Measurements from ENCODE around the gene PLA2G15.

PLA2G15 gene

GRCh38 chr16:68233085-68233834, 11.9 kb upstream of the PLA2G15 start:
- no peak for DNase-seq (ENCODE audit: low spot score)

GRCh38 chr16:68233835-68234187, 11.4 kb upstream of the PLA2G15 start:
- DNase-seq (ENCODE audit: low spot score), result no peak

- no peak for DNase-seq (ENCODE audit: low spot score)
These were observed 10.7 kb upstream of the PLA2G15 start for GRCh38 chr16:68234188-68235107.

GRCh38 chr16:68235108-68235886, 9.9 kb upstream of the PLA2G15 start:
- no peak for DNase-seq (ENCODE audit: low spot score)

GRCh38 chr16:68235887-68236136, 9.4 kb upstream of the PLA2G15 start, which contains the start of gene ESRP2:
Gene ESRP2, minus strand, starts transcription at chr16:68236127. Its CDS starts 82 bp downstream, at chr16:68236045.
- DNase-seq (ENCODE audit: low spot score), result no peak

DNA sequence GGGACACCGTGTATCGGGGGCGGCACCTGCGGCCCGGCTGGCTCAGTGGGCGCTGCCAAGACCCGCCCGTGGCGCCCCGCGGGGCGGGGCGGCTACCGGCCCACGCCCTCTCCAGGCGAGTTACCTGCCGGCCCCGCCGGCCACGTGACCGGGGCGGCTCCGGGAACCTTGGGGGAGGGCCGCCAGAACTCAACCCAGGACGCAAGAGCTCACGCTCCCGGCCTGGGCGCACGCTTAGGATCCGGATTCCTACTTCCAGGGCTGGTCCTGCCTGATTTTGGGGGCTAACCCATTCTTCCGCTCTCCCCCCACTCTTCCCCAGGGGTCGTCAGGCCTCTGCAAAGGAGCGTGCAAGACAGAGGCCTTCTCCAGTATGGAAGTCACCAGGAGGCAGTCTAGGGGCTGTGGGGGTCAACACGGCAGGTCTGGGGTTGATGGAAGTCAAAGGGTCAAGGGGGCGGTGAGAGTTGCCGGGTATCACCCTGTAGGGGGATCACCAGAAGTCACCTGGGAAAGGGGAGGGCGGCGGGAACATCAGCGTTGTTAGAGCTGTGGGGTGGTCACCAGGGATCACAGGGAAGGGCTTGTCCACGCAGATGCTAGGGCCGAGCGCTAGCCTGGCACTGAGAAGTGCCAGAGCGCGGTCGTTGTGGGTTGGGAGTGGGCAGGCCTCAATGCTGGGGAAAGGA, 8.9 kb upstream of the PLA2G15 start:
- peak; percentile 43 for DNase-seq (ENCODE audit: low spot score)

DNA sequence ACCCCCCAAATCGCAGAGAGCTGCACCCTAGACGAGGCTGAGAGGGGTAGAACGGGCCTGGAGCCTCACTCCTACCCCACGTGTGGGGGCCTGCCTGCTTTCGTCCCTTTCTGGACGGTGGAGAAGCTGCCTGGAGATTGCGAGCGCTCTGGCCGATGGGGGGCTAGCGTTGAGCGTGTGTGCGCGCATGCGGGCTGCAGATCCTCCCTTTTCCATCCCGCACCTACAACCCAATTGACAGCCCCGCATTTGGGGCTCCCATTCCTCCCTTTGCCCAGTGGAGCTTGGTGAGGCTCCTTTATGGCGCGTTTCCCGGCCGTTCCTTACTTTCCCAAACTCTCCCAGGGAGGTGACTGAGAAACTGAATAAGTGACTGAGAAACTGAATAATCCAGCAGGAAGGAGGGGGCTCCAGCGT, 8.3 kb upstream of the PLA2G15 start:
- no peak for DNase-seq (ENCODE audit: low spot score)

- DNase-seq (ENCODE audit: low spot score), result peak; percentile 90
These were observed 7.7 kb upstream of the PLA2G15 start for GRCh38 chr16:68237243-68238028.

- DNase-seq (ENCODE audit: low spot score), result no peak
These were observed 7.2 kb upstream of the PLA2G15 start for GRCh38 chr16:68238029-68238345.

DNA sequence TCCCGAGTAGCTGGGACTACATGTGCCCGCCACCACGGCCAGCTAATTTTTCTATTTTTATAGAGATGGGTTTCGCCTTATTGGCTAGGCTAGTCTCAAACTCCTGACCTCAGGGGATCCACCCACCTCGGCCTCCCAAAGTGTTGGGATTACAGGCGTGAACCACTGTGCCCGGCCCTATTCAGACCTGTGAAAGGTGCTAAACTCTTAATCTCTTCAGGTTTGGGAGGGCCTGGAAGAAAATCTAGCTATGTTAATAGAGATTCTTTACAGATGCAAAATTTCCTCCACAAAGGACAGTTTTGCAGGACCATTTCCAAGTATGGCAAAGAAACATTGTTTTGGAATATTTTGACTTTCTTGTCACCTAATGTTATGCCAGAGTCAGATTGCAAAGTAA, 3.1 kb upstream of the PLA2G15 start:
- no peak for DNase-seq (ENCODE audit: low spot score)

- DNase-seq (ENCODE audit: low spot score), result no peak
These were observed 2.0 kb upstream of the PLA2G15 start for GRCh38 chr16:68242926-68243858.

GRCh38 chr16:68244481-68244902, 681 bp upstream of the PLA2G15 start:
- no peak for DNase-seq (ENCODE audit: low spot score)

- DNase-seq (ENCODE audit: low spot score), result no peak
These were observed 948 bp downstream of the PLA2G15 start for GRCh38 chr16:68246121-68246520.

DNA sequence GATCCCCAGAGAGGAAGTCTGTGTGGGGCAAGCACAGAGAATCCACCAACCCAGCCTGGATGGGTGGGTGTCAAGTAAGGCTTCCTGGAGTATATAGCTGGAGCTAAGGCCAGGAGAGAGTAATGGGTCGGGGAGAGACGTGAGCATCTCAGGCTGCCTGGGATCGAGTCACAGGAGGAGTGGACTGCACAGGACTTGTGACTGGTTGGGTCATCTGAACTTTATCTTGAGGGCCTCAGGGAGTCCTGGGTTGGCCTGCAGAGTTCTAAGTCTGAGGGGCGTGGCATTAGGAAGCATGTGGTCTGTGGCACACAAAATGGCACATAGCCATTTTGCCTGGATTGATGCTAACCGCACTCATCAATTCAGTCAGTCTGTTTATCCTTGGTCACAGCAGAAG, 1.5 kb downstream of the PLA2G15 start:
- DNase-seq (ENCODE audit: low spot score), result no peak

DNA sequence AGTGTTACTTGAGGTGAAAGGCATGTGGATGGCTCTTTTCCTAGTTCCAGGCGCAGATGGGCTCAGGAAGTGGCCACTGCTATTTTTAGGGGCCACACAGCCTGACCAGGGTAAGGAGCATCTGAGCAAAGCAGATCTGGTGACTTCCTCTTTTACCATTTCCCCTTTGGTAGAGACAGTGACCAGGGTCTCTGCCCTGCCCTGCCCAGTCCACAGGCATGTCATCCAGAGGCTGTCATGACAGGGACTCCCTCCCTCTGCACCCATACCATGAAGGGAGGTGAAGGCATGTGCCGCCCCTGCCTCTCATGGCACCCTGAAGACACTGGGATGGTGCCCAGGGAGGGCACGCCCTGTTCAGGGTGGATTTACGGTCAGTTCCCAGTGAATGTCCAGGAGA, 2.2 kb downstream of the PLA2G15 start:
- DNase-seq (ENCODE audit: low spot score), result no peak

DNA sequence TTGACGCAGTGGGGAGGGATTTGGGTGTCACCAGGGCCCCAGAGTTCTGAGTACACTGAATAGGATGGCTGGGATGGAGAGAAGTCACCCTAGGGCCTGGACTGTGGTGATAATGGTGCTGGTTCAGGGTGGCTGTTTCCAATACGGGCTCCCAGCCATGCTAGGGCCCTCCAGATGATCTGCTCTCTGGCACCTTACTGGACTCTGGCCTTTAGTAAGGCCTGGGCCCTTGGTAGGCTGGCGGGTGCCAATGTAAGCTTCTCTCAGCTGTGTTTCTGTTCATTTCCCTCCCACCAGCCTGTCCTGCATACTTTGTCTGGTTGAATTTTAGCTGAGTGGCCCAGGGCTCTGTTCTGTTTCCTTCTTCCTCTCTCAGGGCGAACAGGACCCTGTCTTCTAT, 2.8 kb downstream of the PLA2G15 start:
- no peak for DNase-seq (ENCODE audit: low spot score)

GRCh38 chr16:68249371-68249770, 4.2 kb downstream of the PLA2G15 start:
- DNase-seq (ENCODE audit: low spot score), result no peak

- no peak for DNase-seq (ENCODE audit: low spot score)
These were observed 5.8 kb downstream of the PLA2G15 start for GRCh38 chr16:68250951-68251350.

DNA sequence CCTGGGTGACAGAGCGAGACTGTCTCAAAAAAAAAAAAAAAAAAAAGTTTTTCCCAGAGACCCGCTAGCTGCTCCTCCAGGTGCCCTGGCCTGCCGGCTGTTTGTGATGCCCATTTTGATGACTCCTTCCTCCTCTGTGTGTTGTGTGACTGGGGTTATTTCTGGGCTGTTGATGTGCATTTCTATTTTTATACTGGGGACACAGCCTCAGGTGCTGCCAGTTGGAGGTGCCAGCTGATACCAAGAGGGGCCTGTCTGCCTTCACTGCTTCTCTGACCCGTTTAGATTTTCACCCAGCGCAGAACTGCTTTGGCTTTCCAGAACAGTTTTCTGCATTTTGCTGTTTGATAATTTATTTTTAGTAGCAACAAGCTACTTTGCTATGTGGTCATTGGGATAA, 6.7 kb downstream of the PLA2G15 start:
- no peak for DNase-seq (ENCODE audit: low spot score)

GRCh38 chr16:68252383-68252782, 7.2 kb downstream of the PLA2G15 start:
- DNase-seq (ENCODE audit: low spot score), result no peak
